Right lobe of liver (tissue), 6 donors: ENCODE measurements around the gene TMEM127. TPM values are rescaled to one million over a fixed set of nuclear protein-coding genes. Genes with fewer than 3 reads are reported as not detected.
A peak's percentile ranks its signal among the peaks of the same experiment; 100 is the strongest.
"Not testable (repeated sequence)": the region's sequence is repeated elsewhere in the genome, so short reads cannot be mapped to it uniquely, and the experiment has no call there.

Source experiments
- ATAC-seq, 4 donors: fragments of 200-7000 bp; cut with Tn5 transposase; one replicate each; pipeline ENCODE4 v1.9.1; 2020; ENCODE audit warnings: mild to moderate bottlenecking in 4 of 4, moderate library complexity in 4 of 4
- DNase-seq, 3 donors: peaks; one replicate each; pipeline ENCODE4 v3.0.0-alpha.2; 2020
- H3K27ac ChIP-seq, 3 donors: fragments of 200-600 bp; one replicate each; pipeline ENCODE4 v1.8.0; 2022
- H3K27me3 ChIP-seq, 2 donors: fragments of 200-600 bp; one replicate each; pipeline ENCODE4 v1.8.0; 2022
- H3K36me3 ChIP-seq, 4 donors: fragments of 200-600 bp; sonication (generic) in 1 of 4; one replicate each; pipeline versions ENCODE4 v1.5.1 to v1.8.0; 2017 to 2022; ENCODE audit warnings: control low read depth in 1 of 4
- H3K4me1 ChIP-seq, 4 donors: fragments of 200-600 bp; sonication (generic) in 1 of 4; one replicate each; pipeline versions ENCODE4 v1.5.1 to v1.8.0; 2017 to 2022; ENCODE audit warnings: control low read depth in 1 of 4
- H3K4me3 ChIP-seq, 3 donors: fragments of 200-600 bp; one replicate each; pipeline ENCODE4 v1.8.0; 2022
- H3K9me3 ChIP-seq, 4 donors: fragments of 200-600 bp; sonication (generic) in 1 of 4; one replicate each; pipeline versions ENCODE4 v1.5.1 to v1.8.0; 2017 to 2022; ENCODE audit warnings: control low read depth in 1 of 4
- POLR2A ChIP-seq: fragments of 450-650 bp; IDR thresholded peaks from one replicate; pipeline ENCODE4 v1.6.1; 2017; ENCODE audit warnings: antibody characterized with exemption, mild to moderate bottlenecking
- WGBS: methylation state at CpG from one replicate; pipeline ENCODE4 v1.1.6; 2018; ENCODE audit warnings: low coverage, low lambda C conversion rate; ENCODE audit not compliant: insufficient coverage; ENCODE audit errors: missing lambda C conversion rate; 5-methylcytosine and 5-hydroxymethylcytosine counted together
- intact Hi-C, 2 donors: fragments of 100-400 bp; cut with DNase I; formaldehyde crosslinking; loops; one replicate each; pipeline versions ENCODE4 v1.11.2 to v1.14.1; 2022
- total RNA-seq, 6 experiments: library from RNA; depleted of rRNA in 2 of 6; stranded (reverse); fragments of >200 nt in 2 of 6; fragmentation: NEBNext Ultra II Directional in 3 of 6; extraction: Animal tissue kit (Norgen Biotek cat#: 25700) in 3 of 6; gene quantifications; one replicate each; pipeline versions ENCODE4 v1.1.0 to v1.2.4, GENCODE V29; 2016 to 2023
- TF ChIP-seq, protein P1 (sequence below), 4 donors: fragments of 200-600 bp in 3 of 4; fragments of 450-650 bp in 1 of 4; IDR thresholded peaks; one replicate each; pipeline versions ENCODE4 v1.5.1 to v1.8.0; 2016 to 2022; ENCODE audit warnings: antibody characterized with exemption in 4 of 4, mild to moderate bottlenecking in 2 of 4
- donor health status: DM: no; HTN: yes; CAD: no.
- donor health status: DM: no; HTN: no; CAD: no.
- donor health status: DM: no; HTN: no; CAD: no.
- donor health status: DM: no; HTN: yes; CAD: no.
- donor health status: DM: no; HTN: yes; CAD: no.

The TMEM127 gene
- total RNA-seq, 6 experiments from 2014 or later: 28.3 to 42.6 (median 32.8) TPM

GRCh38 chr2:96296925-96297324 lies 31.1 kb upstream of the TMEM127 start:
- Histone ChIP-seq H3K4me1 (peaks cover 0 to 33% (median 14%) of the 10 kb centered on the region in 4 donors), H3K9me3 (no peaks in the 10 kb centered on the region), H3K4me3 (no peak overlapping the region), H3K27me3 (no peaks in the 10 kb centered on the region), H3K36me3 (peaks cover 5 to 99% (median 47%) of the 10 kb centered on the region in 4 donors), H3K27ac (peak overlapping the region in 2 of 3 donors; percentile 58 to 87)
- intact Hi-C loops: no loop called here
- peak; percentile 78 to 90 (median 84) for ATAC-seq
- WGBS: 45% methylated on average over 5 of the region's 5 CpGs
- no peak for TF ChIP-seq POLR2A
- TF ChIP-seq, protein P1, sequence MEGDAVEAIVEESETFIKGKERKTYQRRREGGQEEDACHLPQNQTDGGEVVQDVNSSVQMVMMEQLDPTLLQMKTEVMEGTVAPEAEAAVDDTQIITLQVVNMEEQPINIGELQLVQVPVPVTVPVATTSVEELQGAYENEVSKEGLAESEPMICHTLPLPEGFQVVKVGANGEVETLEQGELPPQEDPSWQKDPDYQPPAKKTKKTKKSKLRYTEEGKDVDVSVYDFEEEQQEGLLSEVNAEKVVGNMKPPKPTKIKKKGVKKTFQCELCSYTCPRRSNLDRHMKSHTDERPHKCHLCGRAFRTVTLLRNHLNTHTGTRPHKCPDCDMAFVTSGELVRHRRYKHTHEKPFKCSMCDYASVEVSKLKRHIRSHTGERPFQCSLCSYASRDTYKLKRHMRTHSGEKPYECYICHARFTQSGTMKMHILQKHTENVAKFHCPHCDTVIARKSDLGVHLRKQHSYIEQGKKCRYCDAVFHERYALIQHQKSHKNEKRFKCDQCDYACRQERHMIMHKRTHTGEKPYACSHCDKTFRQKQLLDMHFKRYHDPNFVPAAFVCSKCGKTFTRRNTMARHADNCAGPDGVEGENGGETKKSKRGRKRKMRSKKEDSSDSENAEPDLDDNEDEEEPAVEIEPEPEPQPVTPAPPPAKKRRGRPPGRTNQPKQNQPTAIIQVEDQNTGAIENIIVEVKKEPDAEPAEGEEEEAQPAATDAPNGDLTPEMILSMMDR (IDR thresholded peaks at IDR 0.05): no peak
- DNase-seq: peak in 2 of 3 donors; percentile 62 to 77

GRCh38 chr2:96294271-96294670 lies 28.5 kb upstream of the TMEM127 start:
- Histone ChIP-seq H3K27ac (peak overlapping the region in 1 of 3 donors; percentile 10), H3K36me3 (peaks cover 11 to 99% (median 62%) of the 10 kb centered on the region in 4 donors), H3K4me1 (peaks cover 0 to 33% (median 14%) of the 10 kb centered on the region in 4 donors)
- H3K9me3 ChIP-seq, intact Hi-C loops, H3K27me3 ChIP-seq, H3K4me3 ChIP-seq: not testable (repeated sequence)
- ATAC-seq (peak in 2 of 4 donors; percentile 38 to 55), DNase-seq (peak in 2 of 3 donors; percentile 56 to 59)
- WGBS: 47% methylated on average over 8 of the region's 8 CpGs

- intact Hi-C loops: no loop called here
- no peak overlapping the region for H3K27ac ChIP-seq
- no peak for ATAC-seq
- H3K4me3 ChIP-seq: no peak overlapping the region
- H3K36me3 ChIP-seq: peaks cover 15 to 99% (median 68%) of the 10 kb centered on the region in 4 donors
- no peaks in the 10 kb centered on the region for H3K27me3 ChIP-seq
- H3K4me1 ChIP-seq: peaks cover 0 to 17% (median 3%) of the 10 kb centered on the region in 4 donors
- H3K9me3 ChIP-seq: no peaks in the 10 kb centered on the region
- WGBS: 100% methylated on average over 1 of the region's 5 CpGs
- DNase-seq: no peak
- TF ChIP-seq, protein P1 (IDR thresholded peaks at IDR 0.05): no peak
Observed at GRCh38 chr2:96291751-96292150, 26.0 kb upstream of the TMEM127 start.

DNA sequence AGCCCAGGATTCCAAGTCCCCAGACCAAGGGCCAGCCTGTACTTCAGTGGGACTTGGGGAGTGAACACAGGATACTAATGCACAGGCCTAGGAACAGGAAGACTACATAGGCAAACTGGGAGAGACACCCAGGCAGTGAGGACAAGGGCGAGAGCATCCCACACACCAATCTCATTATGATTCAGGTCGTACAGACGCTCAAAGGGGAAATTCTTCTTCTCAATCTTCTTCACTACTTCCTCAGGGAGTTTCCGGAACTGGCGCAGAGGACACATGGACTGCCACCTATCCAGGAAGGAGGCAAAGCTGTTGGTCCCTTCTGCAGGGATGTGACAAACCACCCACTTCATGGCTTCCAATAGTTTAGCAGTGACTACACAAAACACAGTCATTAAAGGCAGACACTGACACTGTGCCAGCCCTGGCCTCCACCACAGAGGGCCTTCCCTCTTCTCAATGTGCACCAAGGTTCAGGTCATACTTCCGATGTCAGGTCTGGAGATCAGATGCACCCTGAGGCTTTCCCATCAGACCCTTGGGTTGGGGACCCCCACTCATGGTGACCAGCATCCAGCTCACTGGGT lies 21.6 kb upstream of the TMEM127 start:
- Histone ChIP-seq H3K9me3 (no peaks in the 10 kb centered on the region), H3K4me1 (no peaks in the 10 kb centered on the region), H3K4me3 (no peak overlapping the region), H3K36me3 (peaks cover 11 to 100% (median 76%) of the 10 kb centered on the region in 4 donors), H3K27ac (no peak overlapping the region), H3K27me3 (no peaks in the 10 kb centered on the region)
- no CpG with 5 or more reads among the region's 6 CpGs for WGBS
- DNase-seq (no peak), ATAC-seq (no peak)
- TF ChIP-seq, protein P1 (IDR thresholded peaks at IDR 0.05): no peak
- no peak for TF ChIP-seq POLR2A
- intact Hi-C loops: no loop called here

GRCh38 chr2:96276787-96277499 lies 11.1 kb upstream of the TMEM127 start:
- Histone ChIP-seq H3K27ac (no peak overlapping the region), H3K9me3 (no peaks in the 10 kb centered on the region), H3K27me3 (no peaks in the 10 kb centered on the region), H3K36me3 (peaks cover 5 to 88% (median 44%) of the 10 kb centered on the region in 4 donors), H3K4me3 (no peak overlapping the region), H3K4me1 (no peaks in the 10 kb centered on the region)
- TF ChIP-seq, protein P1 (IDR thresholded peaks at IDR 0.05): no peak
- TF ChIP-seq POLR2A: no peak
- intact Hi-C loops: no loop called here
- 92% methylated on average over 10 of the region's 21 CpGs for WGBS
- ATAC-seq: no peak
- no peak for DNase-seq
